Fibroblast of pulmonary artery (primary cell): Measurements from ENCODE around the gene SOHLH1.
"Not testable (repeated sequence)": the region's sequence is repeated elsewhere in the genome, so short reads cannot be mapped to it uniquely, and the experiment has no call there.

ENCODE experiments used
- DNase-seq: peaks from one replicate; pipeline ENCODE4 v3.0.0-alpha.2; 2010; ENCODE audit warnings: low read depth
- H3K4me3 ChIP-seq: replicated peaks from 2 replicates; pipeline ENCODE4 v1.5.1; 2011; ENCODE audit warnings: low read depth, mild to moderate bottlenecking, control low read depth, low read length, moderate library complexity
- CTCF ChIP-seq: IDR thresholded peaks from 2 replicates; pipeline ENCODE4 v1.5.1; 2011; ENCODE audit warnings: mild to moderate bottlenecking, control low read depth, low read length, inconsistent platforms; ENCODE audit errors: missing control alignments

SOHLH1 gene

GRCh38 chr9:135674977-135675376 is 24.3 kb downstream of the SOHLH1 start:
- no peak for TF ChIP-seq CTCF
- no peak for DNase-seq
- H3K4me3 ChIP-seq = no peak overlapping the region

GRCh38 chr9:135673941-135674340 is 25.3 kb downstream of the SOHLH1 start:
- H3K4me3 ChIP-seq = no peak overlapping the region
- DNase-seq = no peak
- no peak for TF ChIP-seq CTCF

GRCh38 chr9:135672786-135673185 is 26.5 kb downstream of the SOHLH1 start:
- DNase-seq, H3K4me3 ChIP-seq: not testable (repeated sequence)

- DNase-seq = no peak
- no peak overlapping the region for H3K4me3 ChIP-seq
- no peak for TF ChIP-seq CTCF
Observed at GRCh38 chr9:135671591-135672041, 27.7 kb downstream of the SOHLH1 start.

- no peak for TF ChIP-seq CTCF
- DNase-seq = no peak
- no peak overlapping the region for H3K4me3 ChIP-seq
Observed at GRCh38 chr9:135670721-135671590, 28.3 kb downstream of the SOHLH1 start.

- no peak overlapping the region for H3K4me3 ChIP-seq
- TF ChIP-seq CTCF = no peak
- DNase-seq = no peak
Observed at GRCh38 chr9:135669616-135670285, 29.5 kb downstream of the SOHLH1 start.

GRCh38 chr9:135669018-135669417 is 30.3 kb downstream of the SOHLH1 start:
- not testable (repeated sequence) for H3K4me3 ChIP-seq, DNase-seq
